T-helper 1 cell (primary cell): ENCODE measurements around the gene VLDLR.

Source experiments
- DNase-seq, 5 donors: peaks; one replicate each; pipeline ENCODE4 v3.0.0-alpha.2; 2012 to 2020

The VLDLR gene

GRCh38 chr9:2622461-2623287, 1.1 kb downstream of the VLDLR start:
- DNase-seq: peak in 1 of 5 donors; percentile 43

GRCh38 chr9:2623288-2624050, 1.9 kb downstream of the VLDLR start:
- DNase-seq: no peak

- DNase-seq: no peak
Observed at GRCh38 chr9:2624051-2624682, 2.6 kb downstream of the VLDLR start.

DNA sequence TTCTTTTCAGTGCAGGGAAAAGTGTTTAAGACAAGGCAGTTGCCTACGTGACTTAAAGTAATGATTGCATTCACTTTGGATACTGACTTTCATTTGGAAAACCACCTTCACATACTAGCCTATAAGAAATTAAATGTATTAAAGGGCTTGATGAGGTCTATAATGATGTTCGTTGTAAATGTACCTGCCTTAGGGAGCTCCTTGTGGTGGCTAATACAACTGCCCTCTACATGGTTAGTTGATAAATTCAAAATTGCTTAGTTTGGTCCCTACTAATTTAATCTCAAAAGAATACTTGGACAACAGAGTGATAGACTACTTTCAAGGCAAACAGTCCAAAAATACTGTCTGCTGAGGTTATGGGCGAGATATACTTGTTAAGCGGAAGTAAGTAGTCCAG, 3.8 kb downstream of the VLDLR start:
- DNase-seq: no peak

- DNase-seq: no peak
Observed at GRCh38 chr9:2628919-2629318, 7.3 kb downstream of the VLDLR start.

DNA sequence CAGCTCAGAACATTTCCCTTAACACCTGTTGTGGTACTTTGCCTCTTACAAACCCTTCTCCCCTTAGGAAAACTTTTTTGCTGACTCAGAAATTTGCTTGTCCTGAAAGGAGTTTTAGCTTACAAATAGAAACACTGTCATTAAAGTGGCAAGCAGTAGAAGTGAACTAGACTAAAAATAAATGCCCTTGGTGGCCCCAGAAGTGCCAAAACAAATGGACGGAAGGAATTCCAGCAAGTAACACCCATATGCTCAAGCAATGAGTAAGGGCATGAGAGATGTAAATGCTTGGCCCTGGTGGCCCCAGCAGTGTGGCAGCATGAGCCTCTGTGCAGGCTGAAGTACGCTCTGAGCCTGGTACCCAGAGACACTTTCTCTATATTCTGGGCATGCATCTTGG, 8.6 kb downstream of the VLDLR start:
- no peak for DNase-seq

- no peak for DNase-seq
Observed at GRCh38 chr9:2631263-2631662, 9.7 kb downstream of the VLDLR start.

- no peak for DNase-seq
Observed at GRCh38 chr9:2634153-2634552, 12.6 kb downstream of the VLDLR start.

- DNase-seq: no peak
Observed at GRCh38 chr9:2634818-2635217, 13.2 kb downstream of the VLDLR start.

GRCh38 chr9:2635922-2636321, 14.3 kb downstream of the VLDLR start:
- DNase-seq: no peak

DNA sequence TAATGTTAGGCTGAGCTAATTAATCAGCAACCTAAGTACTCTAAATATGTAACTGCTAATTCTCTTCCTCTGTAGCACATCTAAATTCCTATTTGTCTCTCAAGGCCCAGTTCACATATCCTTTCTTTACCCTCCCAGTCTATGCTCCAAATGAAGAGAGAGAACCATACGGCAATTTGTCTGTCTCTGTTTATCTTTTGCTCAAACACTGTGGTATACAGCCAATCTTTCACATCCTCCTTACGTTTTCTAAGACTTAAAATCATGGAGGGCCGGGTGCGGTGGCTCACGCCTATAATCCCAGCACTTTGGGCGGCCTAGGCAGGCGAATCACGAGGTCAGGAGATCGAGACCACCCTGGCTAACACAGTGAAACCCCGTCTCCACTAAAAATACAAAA, 15.8 kb downstream of the VLDLR start:
- DNase-seq: no peak

GRCh38 chr9:2638871-2639673, 17.5 kb downstream of the VLDLR start:
- DNase-seq: no peak

- DNase-seq: no peak
Observed at GRCh38 chr9:2639786-2640185, 18.2 kb downstream of the VLDLR start.

DNA sequence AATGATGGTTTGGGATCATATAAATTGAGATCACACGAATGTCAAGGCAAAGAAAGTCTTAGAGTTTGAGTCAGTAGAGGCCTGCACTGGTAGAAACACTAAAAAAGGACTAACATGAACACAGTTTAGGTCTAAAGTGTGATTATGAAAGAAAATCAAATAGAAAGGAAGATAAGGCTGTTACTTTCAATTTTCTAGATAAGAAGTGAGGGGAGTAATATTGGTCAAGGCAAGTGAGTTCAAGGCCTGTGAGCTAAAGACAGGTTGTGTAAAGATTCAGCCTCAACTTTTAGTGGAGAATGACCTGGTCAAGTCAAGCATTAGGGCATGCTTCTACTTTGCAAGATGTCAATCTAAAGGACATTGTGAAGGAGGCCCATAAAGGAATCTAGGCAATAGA, 19.0 kb downstream of the VLDLR start:
- DNase-seq: no peak

GRCh38 chr9:2641033-2641432, 19.4 kb downstream of the VLDLR start:
- DNase-seq: no peak

DNA sequence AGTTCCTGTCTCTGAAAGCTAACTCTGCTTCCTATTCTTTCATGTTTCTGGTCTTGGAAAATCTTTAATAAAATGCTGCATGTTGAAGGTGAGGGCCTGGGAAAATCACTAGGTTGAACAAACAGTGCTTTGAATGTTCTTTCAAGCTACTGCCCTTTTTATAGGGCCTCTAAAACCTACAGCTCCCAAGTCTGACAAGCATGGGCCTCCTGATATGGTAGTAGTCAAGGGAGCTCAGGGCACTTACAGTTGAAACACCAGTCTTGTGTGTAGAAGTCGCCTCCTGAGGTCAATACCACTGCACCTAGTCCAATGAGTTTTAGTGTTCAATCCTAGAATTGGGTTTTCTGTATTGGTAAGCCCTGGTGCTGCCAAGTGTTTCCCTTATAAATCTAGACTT, 20.5 kb downstream of the VLDLR start:
- no peak for DNase-seq

- DNase-seq: no peak
Observed at GRCh38 chr9:2645569-2645968, 24.0 kb downstream of the VLDLR start.

- DNase-seq: peak in 1 of 5 donors; percentile 80
Observed at GRCh38 chr9:2655411-2655901, 33.9 kb downstream of the VLDLR start.

GRCh38 chr9:2657427-2657826, 35.8 kb downstream of the VLDLR start:
- DNase-seq: peak in 1 of 5 donors; percentile 8

DNA sequence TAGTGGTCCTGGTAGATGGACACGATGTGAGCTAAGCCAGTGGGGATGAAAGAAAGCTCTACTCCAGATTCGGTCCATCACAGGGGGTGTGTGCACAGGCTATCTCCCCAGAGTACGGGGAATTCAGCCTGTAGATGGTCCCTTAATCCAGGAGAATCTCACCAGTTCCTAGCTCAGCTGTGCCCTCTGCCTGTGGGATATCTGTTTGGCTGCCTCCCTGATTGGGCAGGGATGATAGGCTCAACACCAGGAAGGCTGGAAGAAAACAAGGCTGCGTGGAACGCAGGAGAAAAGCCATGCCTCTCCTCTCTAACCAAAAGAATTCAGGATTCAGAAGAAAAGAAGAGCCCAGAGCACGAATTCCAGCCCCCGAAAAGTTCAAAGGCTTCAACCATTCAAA, 40.9 kb downstream of the VLDLR start:
- DNase-seq: no peak

GRCh38 chr9:2663461-2664173, 42.0 kb downstream of the VLDLR start:
- DNase-seq: no peak
